Activated T-cell treated with anti-CD3 and anti-CD28 coated beads for 48 hours (primary cell): ENCODE measurements around the gene PLAAT4.

Experiments
- DNase-seq: peaks from one replicate; pipeline ENCODE4 v3.0.0-alpha.2; 2020; ENCODE audit warnings: low read depth

Gene PLAAT4

GRCh38 chr11:63536669-63537292, at the start of gene PLAAT4:
PLAAT4 (plus strand) TSS chr11:63536808; CDS start chr11:63536869, 61 bp downstream.
- DNase-seq: no peak

GRCh38 chr11:63488789-63489188, 47.8 kb upstream of the PLAAT4 start:
- no peak for DNase-seq

- no peak for DNase-seq
These were observed 46.7 kb upstream of the PLAAT4 start for GRCh38 chr11:63489879-63490278.

GRCh38 chr11:63490551-63491239, 45.9 kb upstream of the PLAAT4 start, which contains the start of gene PLAAT5:
PLAAT5 (minus strand) TSS chr11:63491167; CDS start chr11:63491034, 133 bp downstream.
- DNase-seq: no peak

GRCh38 chr11:63491240-63491587, 45.4 kb upstream of the PLAAT4 start:
- no peak for DNase-seq

- DNase-seq: no peak
These were observed 44.8 kb upstream of the PLAAT4 start for GRCh38 chr11:63491636-63492372.

- no peak for DNase-seq
These were observed 44.2 kb upstream of the PLAAT4 start for GRCh38 chr11:63492441-63492840.

- no peak for DNase-seq
These were observed 43.5 kb upstream of the PLAAT4 start for GRCh38 chr11:63493127-63493526.

- DNase-seq: no peak
These were observed 41.6 kb upstream of the PLAAT4 start for GRCh38 chr11:63494975-63495374.

GRCh38 chr11:63499874-63500273, 36.7 kb upstream of the PLAAT4 start:
- no peak for DNase-seq

GRCh38 chr11:63501236-63501635, 35.4 kb upstream of the PLAAT4 start:
- no peak for DNase-seq

- no peak for DNase-seq
These were observed 34.3 kb upstream of the PLAAT4 start for GRCh38 chr11:63502252-63502820.

GRCh38 chr11:63503492-63503891, 33.1 kb upstream of the PLAAT4 start:
- no peak for DNase-seq

GRCh38 chr11:63504054-63504453, 32.6 kb upstream of the PLAAT4 start:
- DNase-seq: no peak

- DNase-seq: no peak
These were observed 31.5 kb upstream of the PLAAT4 start for GRCh38 chr11:63504933-63505586.

GRCh38 chr11:63505857-63506528, 30.6 kb upstream of the PLAAT4 start, which contains the start of gene LGALS12:
LGALS12 (plus strand) TSS chr11:63506084; CDS start chr11:63506459, 375 bp downstream.
- DNase-seq: no peak

GRCh38 chr11:63506876-63507275, 29.7 kb upstream of the PLAAT4 start:
- no peak for DNase-seq

GRCh38 chr11:63507511-63507910, 29.1 kb upstream of the PLAAT4 start:
- no peak for DNase-seq

- no peak for DNase-seq
These were observed 28.6 kb upstream of the PLAAT4 start for GRCh38 chr11:63508009-63508408.

GRCh38 chr11:63508745-63509144, 27.9 kb upstream of the PLAAT4 start:
- DNase-seq: no peak

GRCh38 chr11:63510360-63511047, 26.1 kb upstream of the PLAAT4 start:
- no peak for DNase-seq
